GM21619 (cell line): ENCODE measurements around the gene ACOT4.
"Not testable (repeated sequence)": the region's sequence is repeated elsewhere in the genome, so short reads cannot be mapped to it uniquely, and the experiment has no call there.

ENCODE experiments used
- ATAC-seq: cut with Tn5 transposase; IDR thresholded peaks from one replicate; pipeline ENCODE4 v1.9.1; 2021; ENCODE audit not compliant: unreplicated experiment

ACOT4 gene

DNA sequence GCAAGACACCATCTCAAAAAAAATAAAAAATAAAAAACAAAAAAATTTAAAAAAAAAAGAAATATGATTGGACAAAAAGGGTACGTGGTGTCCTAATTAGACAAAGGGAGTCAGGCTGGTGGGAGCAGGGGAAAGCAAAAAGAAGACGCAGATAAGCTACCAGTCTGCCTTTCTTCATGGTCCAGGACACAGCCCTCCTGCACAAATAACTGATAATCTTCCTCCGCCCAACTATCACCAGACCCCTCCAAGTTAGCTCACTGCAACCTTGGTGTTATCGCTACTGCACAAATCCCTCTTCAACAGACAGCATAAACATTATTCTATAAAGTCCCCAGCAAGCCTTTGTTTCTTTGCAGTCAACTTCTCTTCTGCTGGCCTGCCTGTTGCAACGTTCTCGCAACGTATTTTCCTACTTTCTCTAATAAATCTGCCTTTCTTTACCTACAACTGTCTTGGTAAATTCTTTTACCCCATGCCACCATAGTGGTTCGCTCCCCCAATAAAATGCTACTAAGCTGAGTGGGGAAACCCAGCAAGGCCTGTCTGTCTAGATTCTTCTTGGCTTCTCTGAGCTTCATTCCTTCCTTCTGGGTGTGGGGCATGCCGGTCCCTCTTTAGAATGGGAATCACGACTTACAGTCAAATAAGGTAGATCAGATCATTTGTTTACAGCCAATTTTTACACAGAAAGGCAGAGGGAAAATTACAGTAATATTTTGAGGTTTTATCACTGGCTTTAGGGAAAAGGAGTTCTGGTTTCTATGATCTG is 38.5 kb downstream of the ACOT4 start:
- ATAC-seq: no peak

GRCh38 chr14:73633116-73634010 is 41.7 kb downstream of the ACOT4 start:
- peak; percentile 63 for ATAC-seq

GRCh38 chr14:73634011-73634833 is 42.5 kb downstream of the ACOT4 start:
- peak; percentile 29 for ATAC-seq

- not testable (repeated sequence) for ATAC-seq
These were observed 44.7 kb downstream of the ACOT4 start for GRCh38 chr14:73636355-73636754.

GRCh38 chr14:73637830-73638229 is 46.2 kb downstream of the ACOT4 start:
- ATAC-seq: no peak

- ATAC-seq: no peak
These were observed 49.2 kb downstream of the ACOT4 start for GRCh38 chr14:73640796-73641365.

DNA sequence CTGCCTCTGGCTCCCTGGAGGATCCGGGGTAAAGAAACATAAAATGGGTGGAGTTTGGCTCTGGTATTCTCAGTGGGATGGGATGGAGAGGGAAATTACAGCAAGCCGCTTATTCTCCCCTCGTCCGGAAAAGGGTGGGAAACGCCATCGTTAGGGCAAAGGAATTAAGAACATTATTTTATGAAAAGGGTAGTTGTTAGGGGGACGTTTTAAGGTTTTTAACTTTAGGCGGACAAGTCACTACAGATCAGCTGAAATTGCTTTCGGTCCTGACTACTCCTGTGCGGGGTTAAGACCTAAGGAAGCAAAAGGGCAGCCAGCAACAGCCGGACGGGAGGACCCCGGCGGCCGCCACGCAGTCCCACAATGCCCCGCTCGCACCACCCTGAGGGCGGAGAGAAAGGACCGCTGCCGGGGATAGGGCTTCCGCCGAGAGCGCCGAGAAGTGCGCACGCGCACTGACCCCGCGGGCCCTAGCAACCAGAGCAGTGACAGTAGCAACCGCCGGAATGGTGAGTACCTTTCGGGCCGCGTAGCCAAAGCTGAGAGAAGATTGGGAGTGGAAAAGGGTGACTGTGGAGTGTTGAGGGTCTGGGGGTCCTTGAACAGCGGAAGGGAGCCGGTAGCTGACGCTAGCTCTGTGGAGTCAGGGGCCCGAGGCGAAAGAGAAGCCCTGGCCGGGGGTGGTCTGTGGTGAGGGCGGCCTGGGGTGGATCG is 53.0 kb downstream of the ACOT4 start, which contains the start of gene DNAL1:
Gene DNAL1, plus strand, starts transcription at position 456 of the 717 bp plus-strand sequence. Its CDS starts 54 bp downstream, at position 510.
- ATAC-seq: peak; percentile 97

GRCh38 chr14:73645248-73645610 is 53.6 kb downstream of the ACOT4 start:
- ATAC-seq: no peak
